ENCODE results near the gene PRDM16. TPM values are rescaled to one million over a fixed set of nuclear protein-coding genes. Genes with fewer than 3 reads are reported as not detected.

The PRDM16 gene
- total RNA-seq, 1 donor from 2014 or later: 84.2 TPM

GRCh38 chr1:3320246-3321152 is 251.5 kb downstream of the PRDM16 start:
- H3K27ac ChIP-seq: peak overlapping the region; percentile 15 to 19
- H3K36me3 ChIP-seq: no peaks in the 10 kb centered on the region
- no peak for TF ChIP-seq CTCF (IDR thresholded peaks at IDR 0.05)
- DNase-seq (ENCODE audit: low spot score in 2 of 2): no peak
- intact Hi-C loops (cut with DNase I): loop anchor here (5.0 kb wide), 1 partner anchor 498 kb away; no protein-coding TSS in a partner anchor
- H3K27me3 ChIP-seq: no peaks in the 10 kb centered on the region
- no peaks in the 10 kb centered on the region for H3K9me3 ChIP-seq
- peaks cover 6 to 58% of the 10 kb centered on the region in 2 donors for H3K4me1 ChIP-seq
- no peak overlapping the region for H3K4me3 ChIP-seq

- Histone ChIP-seq H3K36me3 (no peaks in the 10 kb centered on the region), H3K27ac (no peak overlapping the region), H3K27me3 (no peaks in the 10 kb centered on the region), H3K4me1 (peaks cover 5 to 52% of the 10 kb centered on the region in 2 donors), H3K9me3 (no peaks in the 10 kb centered on the region), H3K4me3 (no peak overlapping the region)
- TF ChIP-seq CTCF (IDR thresholded peaks at IDR 0.05): no peak
- intact Hi-C loops (cut with DNase I): loop anchor here (5.0 kb wide), 1 partner anchor 500 kb away; no protein-coding TSS in a partner anchor
- DNase-seq (ENCODE audit: low spot score in 2 of 2): no peak
Observed at GRCh38 chr1:3321559-3322449, 252.8 kb downstream of the PRDM16 start.

GRCh38 chr1:3322450-3323020 is 253.5 kb downstream of the PRDM16 start:
- no peaks in the 10 kb centered on the region for H3K27me3 ChIP-seq
- no peak overlapping the region for H3K4me3 ChIP-seq
- no peak for DNase-seq (ENCODE audit: low spot score in 2 of 2)
- intact Hi-C loops (cut with DNase I): loop anchor here (5.0 kb wide), 1 partner anchor 500 kb away; no protein-coding TSS in a partner anchor
- no peaks in the 10 kb centered on the region for H3K36me3 ChIP-seq
- TF ChIP-seq CTCF (IDR thresholded peaks at IDR 0.05): no peak
- H3K27ac ChIP-seq: no peak overlapping the region
- peaks cover 5 to 47% of the 10 kb centered on the region in 2 donors for H3K4me1 ChIP-seq
- no peaks in the 10 kb centered on the region for H3K9me3 ChIP-seq

GRCh38 chr1:3323021-3323795 is 254.2 kb downstream of the PRDM16 start:
- no peaks in the 10 kb centered on the region for H3K36me3 ChIP-seq
- H3K4me3 ChIP-seq: no peak overlapping the region
- peaks cover 5 to 47% of the 10 kb centered on the region in 2 donors for H3K4me1 ChIP-seq
- no peak overlapping the region for H3K27ac ChIP-seq
- TF ChIP-seq CTCF (IDR thresholded peaks at IDR 0.05): no peak
- intact Hi-C loops (cut with DNase I): loop anchor here (5.0 kb wide), 1 partner anchor 501 kb away; no protein-coding TSS in a partner anchor
- no peak for DNase-seq (ENCODE audit: low spot score in 2 of 2)
- no peaks in the 10 kb centered on the region for H3K27me3 ChIP-seq
- H3K9me3 ChIP-seq: no peaks in the 10 kb centered on the region

Data from ascending aorta (tissue), 2 donors.